AG20443 (cell line): ENCODE data around the gene BLTP3A.
"Not testable (repeated sequence)": the region's sequence is repeated elsewhere in the genome, so short reads cannot be mapped to it uniquely, and the experiment has no call there.

Experiments
- DNase-seq: peaks from one replicate; pipeline ENCODE4 v3.0.0; 2012; ENCODE audit warnings: low spot score, mixed read lengths

The BLTP3A gene, protein sequence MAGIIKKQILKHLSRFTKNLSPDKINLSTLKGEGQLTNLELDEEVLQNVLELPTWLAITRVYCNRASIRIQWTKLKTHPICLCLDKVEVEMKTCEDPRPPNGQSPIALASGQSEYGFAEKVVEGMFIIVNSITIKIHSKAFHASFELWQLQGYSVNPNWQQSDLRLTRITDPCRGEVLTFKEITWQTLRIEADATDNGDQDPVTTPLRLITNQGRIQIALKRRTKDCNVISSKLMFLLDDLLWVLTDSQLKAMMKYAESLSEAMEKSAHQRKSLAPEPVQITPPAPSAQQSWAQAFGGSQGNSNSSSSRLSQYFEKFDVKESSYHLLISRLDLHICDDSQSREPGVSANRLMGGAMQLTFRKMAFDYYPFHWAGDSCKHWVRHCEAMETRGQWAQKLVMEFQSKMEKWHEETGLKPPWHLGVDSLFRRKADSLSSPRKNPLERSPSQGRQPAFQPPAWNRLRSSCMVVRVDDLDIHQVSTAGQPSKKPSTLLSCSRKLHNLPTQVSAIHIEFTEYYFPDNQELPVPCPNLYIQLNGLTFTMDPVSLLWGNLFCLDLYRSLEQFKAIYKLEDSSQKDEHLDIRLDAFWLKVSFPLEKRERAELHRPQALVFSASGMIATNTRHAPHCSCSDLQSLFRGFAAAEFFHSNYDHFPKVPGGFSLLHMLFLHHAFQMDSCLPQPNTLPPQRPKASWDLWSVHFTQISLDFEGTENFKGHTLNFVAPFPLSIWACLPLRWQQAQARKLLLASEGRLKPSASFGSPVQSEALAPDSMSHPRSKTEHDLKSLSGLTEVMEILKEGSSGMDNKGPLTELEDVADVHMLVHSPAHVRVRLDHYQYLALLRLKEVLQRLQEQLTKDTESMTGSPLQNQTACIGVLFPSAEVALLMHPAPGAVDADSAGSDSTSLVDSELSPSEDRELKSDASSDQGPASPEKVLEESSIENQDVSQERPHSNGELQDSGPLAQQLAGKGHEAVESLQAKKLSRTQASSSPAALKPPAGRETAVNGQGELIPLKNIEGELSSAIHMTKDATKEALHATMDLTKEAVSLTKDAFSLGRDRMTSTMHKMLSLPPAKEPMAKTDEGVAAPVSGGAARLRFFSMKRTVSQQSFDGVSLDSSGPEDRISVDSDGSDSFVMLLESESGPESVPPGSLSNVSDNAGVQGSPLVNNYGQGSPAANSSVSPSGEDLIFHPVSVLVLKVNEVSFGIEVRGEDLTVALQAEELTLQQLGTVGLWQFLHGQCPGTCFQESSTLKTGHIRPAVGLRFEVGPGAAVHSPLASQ (N-terminal part only)

DNA sequence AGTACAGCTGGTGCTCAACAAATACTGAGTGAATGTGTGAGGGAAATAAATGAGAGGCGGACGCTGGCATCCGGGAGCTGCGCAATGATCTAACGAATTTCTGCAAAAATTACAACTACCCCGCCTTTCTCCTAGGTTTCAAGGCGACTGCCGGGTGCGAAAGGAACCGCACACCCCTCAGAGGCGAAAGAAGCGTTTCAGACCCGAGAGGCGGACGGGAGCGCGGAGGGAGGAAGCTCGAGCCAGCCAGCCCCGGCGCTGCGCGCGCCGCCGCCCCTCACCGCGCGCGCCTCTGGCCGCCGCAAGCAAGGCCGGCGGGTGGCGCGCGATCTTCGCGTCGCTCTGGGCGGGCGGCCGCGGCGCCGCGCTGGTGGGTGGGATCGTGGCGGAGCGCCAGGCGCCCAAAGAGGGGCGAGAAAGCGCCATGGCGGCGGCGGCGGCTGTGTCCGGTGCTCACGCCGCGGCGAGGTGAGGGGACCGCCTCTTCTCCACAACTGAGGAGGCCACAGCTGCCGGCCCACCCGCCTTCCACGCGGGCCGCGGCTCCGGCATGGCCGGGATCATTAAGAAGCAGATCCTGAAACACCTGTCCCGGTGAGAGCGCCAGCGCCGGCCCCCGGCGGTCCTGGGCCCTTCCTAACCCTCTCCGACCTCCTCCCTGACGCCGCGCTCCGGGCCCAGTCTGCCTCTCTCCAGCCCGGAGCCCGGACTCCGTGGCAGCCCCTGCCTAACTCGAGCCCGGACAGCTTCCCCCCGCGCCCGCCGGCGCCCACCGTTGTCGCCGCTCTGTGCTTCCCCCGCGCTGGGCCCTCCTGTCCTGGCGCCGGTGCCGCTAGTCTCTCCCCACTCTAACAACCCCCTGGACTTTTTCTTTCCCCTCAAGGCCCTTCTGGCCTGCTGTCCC, at the start of gene BLTP3A:
BLTP3A (plus strand) TSS at position 383 of the 904 bp plus-strand sequence; CDS start at position 551, 168 bp downstream.
- DNase-seq, result peak; percentile 96

DNA sequence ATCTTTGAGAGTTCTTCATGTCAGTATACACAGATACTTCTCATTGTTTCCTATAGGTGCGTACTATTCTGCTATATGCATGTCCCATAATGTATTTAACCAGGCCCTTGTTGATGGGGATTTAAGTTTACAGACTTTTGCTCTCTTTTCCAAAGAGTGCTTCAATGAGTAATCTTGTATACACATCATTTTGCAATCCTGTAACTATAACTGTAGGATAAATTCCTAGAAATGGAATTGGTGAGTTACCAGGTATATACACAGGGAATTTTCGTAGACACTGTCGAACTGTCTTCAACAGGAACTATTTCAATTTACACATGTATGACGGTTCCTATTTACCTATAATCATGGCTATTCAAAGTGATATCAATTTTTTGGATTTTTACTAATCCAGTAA, 49.8 kb upstream of the BLTP3A start:
- no peak for DNase-seq

DNA sequence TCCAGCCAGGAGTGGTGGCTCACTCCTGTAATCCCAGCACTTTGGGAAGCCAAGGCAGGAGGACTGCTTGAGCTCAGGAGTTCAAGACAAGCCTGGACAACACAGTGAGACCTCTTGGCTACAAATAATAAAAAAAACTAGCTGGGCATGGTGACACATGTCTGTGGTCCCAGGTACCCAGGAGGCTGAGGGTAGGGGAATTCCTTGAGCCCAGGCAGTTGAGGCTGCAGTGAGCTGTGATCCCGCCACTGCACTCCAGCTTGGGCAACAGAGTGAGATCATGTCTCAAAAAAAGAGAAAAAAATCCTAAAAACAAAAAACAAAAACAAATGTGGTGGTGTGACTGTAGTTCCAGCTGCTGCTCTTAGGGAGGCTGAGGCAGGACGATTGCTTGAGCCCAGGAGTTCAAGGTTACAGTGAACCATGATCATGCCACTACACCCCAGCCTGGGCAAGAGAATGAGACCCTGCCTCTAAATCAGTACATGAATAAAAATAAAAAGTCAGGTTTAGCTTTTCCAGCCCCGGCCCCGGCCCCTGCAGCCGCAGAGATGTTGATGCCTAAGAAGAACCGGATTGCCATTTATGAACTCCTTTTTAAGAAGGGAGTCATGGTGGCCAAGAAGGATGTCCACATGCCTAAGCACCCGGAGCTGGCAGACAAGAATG, 48.1 kb upstream of the BLTP3A start:
- no peak for DNase-seq

DNA sequence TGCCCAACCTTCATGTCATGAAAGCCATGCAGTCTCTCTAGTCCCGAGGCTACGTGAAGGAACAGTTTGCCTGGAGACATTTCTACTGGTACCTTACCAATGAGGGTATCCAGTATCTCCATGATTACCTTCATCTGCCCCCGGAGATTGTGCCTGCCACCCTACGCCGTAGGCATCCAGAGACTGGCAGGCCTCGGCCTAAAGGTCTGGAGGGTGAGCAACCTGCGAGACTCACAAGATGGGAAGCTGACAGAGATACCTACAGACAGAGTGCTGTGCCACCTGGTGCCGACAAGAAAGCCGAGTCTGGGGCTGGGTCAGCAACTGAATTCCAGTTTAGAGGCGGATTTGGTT, 47.6 kb upstream of the BLTP3A start:
- DNase-seq, result not testable (repeated sequence)

DNA sequence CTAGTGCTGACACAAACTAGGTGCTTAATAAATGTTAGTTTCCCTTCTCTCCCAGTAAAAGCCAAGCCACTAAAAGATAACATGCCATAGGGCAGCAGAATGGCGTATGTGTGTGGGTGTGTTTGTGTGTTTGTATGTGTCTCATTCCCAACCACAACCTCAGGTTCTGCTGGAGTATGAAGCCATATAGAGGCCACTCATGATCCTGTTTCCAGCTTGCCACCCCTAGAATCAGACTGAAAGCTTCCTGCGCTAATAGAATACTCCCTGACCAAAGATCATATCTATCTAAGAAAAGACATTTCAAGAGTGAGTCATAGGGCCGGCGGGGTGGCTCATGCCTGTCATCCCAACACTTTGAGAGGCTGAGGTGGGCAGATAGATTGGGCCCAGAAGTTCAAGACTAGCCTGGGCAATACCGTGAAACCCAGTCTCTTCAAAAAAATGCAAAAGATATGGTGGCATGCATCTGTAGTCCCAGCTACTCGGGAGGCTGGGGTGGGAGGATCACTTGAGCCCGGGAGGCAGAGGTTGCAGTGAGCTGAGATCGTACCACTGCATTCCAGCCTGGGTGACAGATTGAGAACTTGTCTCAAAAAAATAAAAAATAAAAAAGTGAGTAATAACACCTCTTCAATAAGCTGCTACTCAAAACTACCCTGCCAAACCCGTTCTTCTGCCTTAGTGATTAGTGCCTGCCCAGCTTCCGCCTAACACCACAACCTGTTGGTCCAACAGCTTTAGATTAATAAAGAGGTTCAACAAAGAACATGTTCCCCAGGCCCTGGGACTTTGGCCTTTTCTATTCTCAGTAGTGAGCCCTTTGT, 46.4 kb upstream of the BLTP3A start:
- DNase-seq, result no peak

DNA sequence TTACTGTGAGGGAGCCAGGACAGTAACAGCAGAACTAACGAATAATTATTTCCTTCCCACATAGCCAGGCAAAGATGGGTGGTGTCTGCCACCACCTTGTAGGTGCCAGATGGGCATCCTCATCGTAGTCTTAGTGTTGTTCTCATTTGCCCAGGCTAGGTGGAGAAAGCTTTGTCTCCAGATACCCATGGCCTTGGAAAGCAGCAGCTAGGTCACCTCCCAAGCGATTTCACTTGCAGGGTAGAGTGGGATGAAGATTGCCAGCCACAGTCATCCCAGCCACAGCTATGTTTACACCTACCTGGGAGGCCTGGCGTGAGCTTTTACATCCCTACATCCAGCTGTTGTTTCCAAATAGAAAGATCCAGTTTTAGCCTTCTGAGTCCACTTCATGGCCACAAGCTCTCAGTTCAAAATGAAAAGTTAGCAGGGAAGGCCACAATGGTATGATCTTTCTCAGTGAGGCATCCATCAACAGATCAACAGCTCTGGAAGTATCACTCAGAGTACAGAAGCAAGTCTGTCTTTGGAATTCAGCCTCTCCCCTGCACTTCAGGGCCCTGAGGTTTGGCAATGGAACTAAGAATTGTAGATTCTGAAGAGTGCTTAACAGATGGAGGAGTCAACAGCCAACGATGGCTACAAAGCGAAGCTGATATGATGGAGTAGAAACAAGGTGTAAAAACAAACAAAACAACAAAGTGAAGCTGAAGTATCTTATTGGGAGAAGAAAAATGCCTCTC, 45.6 kb upstream of the BLTP3A start:
- DNase-seq, result no peak

DNA sequence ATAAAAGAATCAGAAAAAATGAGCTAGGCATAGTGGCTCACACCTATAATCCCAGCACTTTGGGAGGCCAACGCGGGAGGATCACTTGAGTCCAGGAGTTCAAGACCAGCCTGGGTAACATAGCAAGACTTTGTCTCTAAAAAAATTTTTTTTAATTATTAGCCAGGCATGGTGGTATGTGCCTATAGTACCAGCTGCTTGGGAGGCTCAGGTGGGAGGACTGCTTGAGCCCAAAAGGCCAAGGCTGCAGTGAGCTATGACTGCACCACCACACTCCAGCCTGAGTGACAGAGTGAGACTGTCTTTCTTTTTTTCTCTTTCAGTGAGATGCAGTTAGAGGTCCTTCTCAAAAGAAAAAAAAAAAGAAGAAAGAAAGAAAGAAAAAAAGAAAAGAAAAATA, 43.1 kb upstream of the BLTP3A start:
- DNase-seq, result no peak

DNA sequence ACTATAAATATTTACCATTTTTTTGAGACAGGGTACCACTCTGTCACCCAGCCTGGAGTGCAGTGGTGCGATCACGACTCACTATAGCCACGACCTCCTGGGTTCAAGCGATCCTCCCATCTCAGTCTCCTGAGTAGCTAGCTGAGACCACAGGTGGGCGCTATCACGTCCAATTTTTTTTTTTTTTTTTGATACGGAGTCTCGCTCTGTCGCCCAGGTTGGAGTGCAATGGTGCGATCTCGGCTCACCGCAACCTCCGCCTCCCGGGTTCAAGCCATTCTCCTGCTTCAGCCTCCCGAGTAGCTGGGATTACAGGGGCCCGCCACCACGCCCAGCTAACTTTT, 35.4 kb upstream of the BLTP3A start:
- DNase-seq, result not testable (repeated sequence)

DNA sequence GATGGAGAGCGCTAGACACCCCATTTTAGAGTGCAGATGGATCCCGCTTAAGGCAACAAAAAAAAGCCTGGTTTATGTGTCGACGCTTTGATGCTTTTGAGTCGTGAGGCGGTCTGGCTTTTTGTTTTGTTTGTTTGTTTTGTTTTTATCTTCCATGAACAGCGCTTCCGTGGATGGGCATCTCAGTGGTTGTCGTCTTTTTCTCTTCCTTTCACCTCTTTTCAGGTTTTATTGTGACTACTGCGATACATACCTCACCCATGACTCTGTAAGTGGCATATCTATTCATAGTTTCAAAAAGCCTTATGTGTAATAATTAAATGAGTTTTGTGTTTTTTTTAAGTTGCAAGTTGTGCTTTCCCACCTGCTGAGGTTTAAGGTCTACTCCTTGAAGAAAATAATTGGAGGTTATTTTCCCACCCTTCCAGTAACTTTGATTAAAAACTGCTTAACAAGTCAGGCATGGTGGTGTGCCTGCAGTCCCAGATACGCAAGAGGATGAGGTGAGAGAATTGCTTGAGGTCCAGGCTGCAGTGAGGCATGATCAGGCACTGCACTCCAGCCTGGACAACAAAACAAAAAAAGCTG, 34.1 kb upstream of the BLTP3A start:
- DNase-seq, result no peak

DNA sequence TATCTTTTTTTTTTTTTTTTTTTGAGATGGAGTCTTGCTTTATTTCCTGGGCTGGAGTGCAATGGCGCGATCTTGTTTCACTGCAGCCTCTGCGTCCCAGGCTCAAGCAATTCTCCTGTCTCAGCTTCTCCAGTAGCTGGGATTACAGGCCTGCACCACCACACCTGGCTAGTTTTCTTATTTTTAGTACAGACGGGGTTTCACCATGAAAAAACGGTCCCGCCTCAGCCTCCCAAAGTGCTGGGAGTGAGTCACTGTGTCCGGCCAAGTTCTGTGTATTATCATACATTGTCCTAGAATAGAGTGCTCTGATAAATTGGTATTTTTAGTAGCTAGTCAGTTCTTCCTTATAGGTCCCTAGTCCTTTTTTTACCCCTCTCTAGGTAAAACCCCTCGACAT, 31.8 kb upstream of the BLTP3A start:
- DNase-seq, result no peak

DNA sequence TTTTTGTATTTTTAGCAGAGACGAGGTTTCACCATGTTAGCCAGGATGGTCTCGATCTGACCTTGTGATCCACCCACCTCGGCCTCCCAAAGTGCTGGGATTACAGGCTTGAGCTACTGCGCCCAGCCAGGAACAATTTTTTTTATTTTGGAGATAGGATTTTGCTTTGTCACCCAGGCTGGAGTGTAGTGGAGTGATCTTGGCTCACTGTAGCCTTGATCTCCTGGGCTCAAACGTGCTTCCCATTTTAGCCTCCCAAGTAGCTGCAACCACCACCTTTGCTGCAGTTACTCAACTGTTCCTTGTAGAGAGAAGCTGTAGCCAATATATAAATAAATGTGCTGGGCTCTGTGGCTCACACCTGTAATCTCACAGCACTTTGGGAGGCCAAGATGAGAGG, 30.2 kb upstream of the BLTP3A start:
- not testable (repeated sequence) for DNase-seq

DNA sequence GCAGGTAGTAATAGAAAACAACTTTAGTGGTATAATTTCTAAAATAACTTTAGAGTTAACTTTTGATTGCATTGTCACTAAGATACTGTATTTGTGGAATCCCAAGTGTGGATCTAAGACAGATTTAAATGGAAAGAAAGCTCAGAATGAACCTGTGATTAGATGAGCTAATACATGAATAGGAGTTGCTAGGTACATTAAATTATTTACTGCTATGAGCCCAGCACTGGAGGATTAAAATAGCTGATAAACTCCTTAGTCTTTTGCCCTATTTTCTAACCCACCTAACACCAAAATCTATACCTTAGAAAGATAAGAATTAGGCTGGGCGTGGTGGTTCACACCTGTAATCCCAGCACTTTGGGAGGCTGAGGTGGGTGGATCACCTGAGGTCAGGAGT, 23.7 kb upstream of the BLTP3A start:
- DNase-seq, result no peak

DNA sequence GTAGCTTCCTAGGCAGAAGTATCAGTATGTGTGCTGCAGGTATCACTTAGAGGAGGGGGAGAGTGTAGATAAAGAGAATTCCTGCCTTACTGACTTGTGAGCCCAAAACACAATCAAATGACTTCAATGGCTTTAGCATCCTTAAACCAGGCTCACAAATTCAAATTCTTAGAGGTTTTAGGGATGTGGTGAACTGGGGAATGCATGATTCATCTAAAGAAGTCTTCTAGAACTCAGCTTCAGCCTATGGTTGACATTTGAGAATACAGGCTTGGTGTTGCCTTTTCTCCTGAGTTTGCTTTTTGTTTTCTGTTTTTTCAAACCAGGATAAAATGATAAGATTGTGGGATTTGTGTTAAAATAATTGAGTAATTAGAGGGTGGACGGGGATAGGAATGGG, 20.2 kb upstream of the BLTP3A start:
- peak; percentile 72 for DNase-seq

DNA sequence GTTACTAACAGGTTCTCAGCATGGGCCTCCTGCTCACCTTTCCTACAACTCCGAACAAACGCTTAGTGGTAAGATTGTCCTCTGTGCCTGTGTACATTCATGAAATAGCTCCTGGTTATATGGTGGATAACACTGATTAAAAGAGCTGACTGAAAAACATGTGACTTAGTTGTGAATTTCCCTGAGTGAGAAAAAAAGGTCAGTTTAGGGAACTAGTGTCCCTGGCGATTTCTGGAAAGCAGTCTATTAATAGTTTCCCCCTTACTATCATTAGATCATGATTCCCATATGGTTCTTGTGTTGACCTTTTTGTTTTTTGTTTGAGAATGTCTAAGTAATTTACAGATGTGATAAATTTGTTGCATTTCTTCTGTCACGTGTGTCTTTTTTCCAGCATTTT, 18.9 kb upstream of the BLTP3A start:
- no peak for DNase-seq

DNA sequence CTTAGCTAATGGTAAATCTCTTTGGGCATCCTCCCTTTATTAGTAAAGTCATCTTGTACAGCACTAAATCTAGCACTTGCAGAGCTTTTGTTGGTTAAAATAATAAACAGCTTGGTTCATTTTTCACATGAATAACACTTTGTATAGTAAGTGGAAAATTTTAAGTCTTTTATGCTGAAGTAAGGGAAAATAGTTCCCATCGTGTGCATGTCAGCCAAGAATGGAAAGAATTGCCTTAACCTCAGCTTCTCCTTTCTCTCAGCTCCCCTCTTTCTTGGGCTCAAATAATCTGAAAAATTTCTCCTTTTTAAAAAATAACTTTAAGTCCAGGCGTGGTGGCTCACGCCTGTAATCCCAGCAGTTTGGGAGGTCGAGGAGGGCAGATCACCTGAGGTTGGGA, 18.0 kb upstream of the BLTP3A start:
- DNase-seq, result no peak

DNA sequence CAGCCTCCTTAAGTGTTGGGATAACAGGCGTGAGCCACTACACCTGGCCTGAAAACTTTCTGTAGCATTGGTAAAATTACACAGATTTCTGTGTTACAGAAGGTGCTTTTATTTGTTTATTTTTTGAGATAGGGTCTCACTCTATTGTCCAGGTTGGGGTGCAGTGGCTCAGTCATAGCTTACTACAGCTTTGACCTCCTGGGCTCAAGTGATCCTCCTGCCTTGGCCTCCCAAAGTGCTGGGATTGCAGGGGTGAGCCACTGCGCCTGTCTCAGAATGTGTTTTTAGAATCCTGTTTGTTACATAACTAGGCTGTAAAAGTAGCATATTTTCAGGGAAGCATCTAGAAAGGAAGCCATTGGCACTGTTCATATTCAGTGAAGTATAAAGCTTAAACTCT, 16.9 kb upstream of the BLTP3A start:
- no peak for DNase-seq

DNA sequence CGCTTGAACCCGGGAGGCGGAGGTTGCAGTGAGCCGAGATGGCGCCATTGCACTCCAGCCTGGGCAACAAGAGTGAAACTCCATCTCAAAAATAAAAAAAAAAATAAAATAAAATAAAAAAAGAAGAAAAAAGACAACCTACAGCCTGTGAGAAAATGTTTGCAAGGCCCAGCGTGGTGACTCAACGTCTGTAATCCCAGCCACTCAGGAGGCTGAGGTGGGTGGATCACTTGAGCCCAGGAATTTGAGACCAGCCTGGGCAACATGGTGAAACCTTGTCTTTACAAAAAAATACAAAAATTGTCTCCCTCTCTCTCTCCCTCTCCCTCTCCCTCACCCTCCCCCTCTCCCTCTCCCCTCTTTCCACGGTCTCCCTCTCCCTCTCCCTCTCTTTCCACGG, 6.5 kb upstream of the BLTP3A start:
- DNase-seq, result not testable (repeated sequence)

DNA sequence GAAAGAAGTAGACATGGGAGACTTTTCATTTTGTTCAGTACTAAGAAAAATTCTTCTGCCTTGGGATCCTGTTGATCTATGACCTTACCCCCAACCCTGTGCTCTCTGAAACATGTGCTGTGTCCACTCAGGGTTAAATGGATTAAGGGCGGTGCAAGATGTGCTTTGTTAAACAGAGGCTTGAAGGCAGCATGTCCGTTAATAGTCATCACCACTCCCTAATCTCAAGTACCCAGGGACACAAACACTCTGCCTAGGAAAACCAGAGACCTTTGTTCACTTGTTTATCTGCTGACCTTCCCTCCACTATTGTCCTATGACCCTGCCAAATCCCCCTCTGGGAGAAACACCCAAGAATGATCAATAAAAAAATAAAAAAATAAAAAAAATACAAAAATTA, 4.7 kb upstream of the BLTP3A start:
- not testable (repeated sequence) for DNase-seq

DNA sequence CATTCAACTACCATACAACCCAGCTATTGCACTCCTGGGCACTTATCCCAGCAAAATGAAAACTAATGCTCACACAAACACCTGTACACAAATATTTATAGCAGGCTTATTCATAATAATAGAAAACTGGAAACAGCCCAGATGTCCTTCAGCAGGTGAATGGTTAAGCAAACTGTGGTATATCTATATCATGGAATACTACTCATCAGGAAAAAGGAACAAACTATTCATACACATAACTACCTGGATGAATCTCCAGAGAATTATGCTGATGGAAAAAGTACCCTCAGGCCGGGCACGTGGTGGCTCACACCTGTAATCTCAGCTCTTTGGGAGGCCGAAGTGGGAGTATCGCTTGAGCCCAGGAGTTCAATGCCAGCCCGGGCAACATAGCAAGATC, 3.8 kb upstream of the BLTP3A start:
- DNase-seq, result no peak
